PC-9 (cell line): Measurements from ENCODE around the gene GNLY. TPM values are rescaled to one million over a fixed set of nuclear protein-coding genes. Genes with fewer than 3 reads are reported as not detected.
A peak's percentile ranks its signal among the peaks of the same experiment; 100 is the strongest.

Experiments used
- BruUV-seq: library from RNA; stranded (reverse); fragments of 400-500 nt; replicated peaks from 2 replicates; lab custom pipeline; 2021; lab: Mats Ljungman, UMichigan
- CTCF ChIA-PET: fragments of 300-600 bp; sonication (Branson Sonifier 250); formaldehyde crosslinking; loops from one replicate; lab custom pipeline; 2022; ENCODE audit warnings: antibody characterized with exemption; lab: Charles Lee
- POLR2A ChIA-PET: fragments of 300-600 bp; sonication (Branson Sonifier 250); formaldehyde crosslinking; loops from one replicate; lab custom pipeline; 2022; ENCODE audit warnings: antibody characterized with exemption; ENCODE audit not compliant: unreplicated experiment; lab: Charles Lee
- DNase-seq, 2 experiments: peaks; one replicate each; pipeline versions ENCODE4 v3.0.0 to v3.0.0-alpha.2; 2015 to 2022; ENCODE audit warnings: mixed read lengths in 1 of 2
- H2AFZ ChIP-seq: fragments of 200-600 bp; sonication (generic); 2 replicates; pipeline ENCODE4 v1.8.1; 2017; ENCODE audit warnings: antibody characterized with exemption
- H3F3A ChIP-seq: fragments of 200-600 bp; sonication (generic); 2 replicates; pipeline ENCODE4 v1.8.1; 2017; ENCODE audit warnings: antibody characterized with exemption, mild to moderate bottlenecking, low read depth; ENCODE audit not compliant: insufficient read depth
- H3K27ac ChIP-seq: fragments of 200-600 bp; sonication (generic); 2 replicates; pipeline ENCODE4 v1.6.1; 2016; ENCODE audit warnings: mixed run types
- H3K27me3 ChIP-seq: fragments of 200-600 bp; sonication (generic); 2 replicates; pipeline ENCODE4 v1.6.1; 2016; ENCODE audit warnings: low read depth, mixed run types; ENCODE audit not compliant: insufficient read depth
- H3K36me3 ChIP-seq: fragments of 200-600 bp; sonication (generic); 2 replicates; pipeline ENCODE4 v1.6.1; 2016; ENCODE audit warnings: low read depth, mixed run types
- H3K4me1 ChIP-seq: fragments of 200-600 bp; sonication (generic); replicated peaks from 2 replicates; pipeline ENCODE4 v1.6.1; 2016; ENCODE audit warnings: mixed run types; ENCODE audit not compliant: insufficient read depth
- H3K4me2 ChIP-seq: fragments of 200-600 bp; sonication (generic); 2 replicates; pipeline ENCODE4 v1.6.1; 2017; ENCODE audit warnings: mixed run types
- H3K4me3 ChIP-seq: fragments of 200-600 bp; sonication (generic); 2 replicates; pipeline ENCODE4 v1.6.1; 2016; ENCODE audit warnings: mixed run types
- H3K79me2 ChIP-seq: fragments of 200-600 bp; sonication (generic); 2 replicates; pipeline ENCODE4 v1.6.1; 2017; ENCODE audit warnings: low read depth, mixed run types
- H3K9me2 ChIP-seq: fragments of 200-600 bp; sonication (generic); 2 replicates; pipeline ENCODE4 v1.8.1; 2017; ENCODE audit warnings: mild to moderate bottlenecking; ENCODE audit not compliant: insufficient read depth
- H3K9me3 ChIP-seq: fragments of 200-600 bp; sonication (generic); 2 replicates; pipeline ENCODE4 v1.8.1; 2016; ENCODE audit warnings: low read depth; ENCODE audit not compliant: insufficient read depth
- H4K20me1 ChIP-seq: fragments of 200-600 bp; sonication (generic); 2 replicates; pipeline ENCODE4 v1.8.1; 2017; ENCODE audit not compliant: insufficient read depth
- CTCF ChIP-seq: fragments of 200-600 bp; sonication (generic); conservative IDR thresholded peaks from 2 replicates; pipeline ENCODE4 v1.6.1; 2017; ENCODE audit warnings: mixed run types, antibody characterized with exemption, mild to moderate bottlenecking, moderate library complexity
- EZH2 ChIP-seq: fragments of 200-600 bp; sonication (generic); IDR thresholded peaks from 2 replicates; pipeline ENCODE4 v1.8.0; 2017; ENCODE audit warnings: antibody characterized with exemption, low read depth
- intact Hi-C: fragments of 100-400 bp; cut with micrococcal nuclease; formaldehyde crosslinking; loops from one replicate; pipeline ENCODE4 v1.10.0; 2022; ENCODE audit not compliant: unreplicated experiment
- total RNA-seq: library from RNA; stranded (reverse); gene quantifications from 2 replicates; pipeline ENCODE4 v1.2.3, GENCODE V29; 2021

The GNLY gene
- total RNA-seq, 1 experiment from 2014 or later: not detected

- CTCF ChIA-PET: interaction anchor here (0.6 kb wide), 1 partner anchor 167 kb away, joined by 9 read pairs; no protein-coding TSS in a partner anchor
- peaks cover 44% of the 10 kb centered on the region for H3F3A ChIP-seq
- H3K9me3 ChIP-seq: no peaks in the 10 kb centered on the region
- intact Hi-C loops: no loop called here
- H3K4me3 ChIP-seq: no peak overlapping the region
- BruUV-seq: no TSS peak
- no peaks in the 10 kb centered on the region for H3K79me2 ChIP-seq
- no peaks in the 10 kb centered on the region for H3K27me3 ChIP-seq
- H3K27ac ChIP-seq: peak overlapping the region; percentile 72
- no peak overlapping the region for H2AFZ ChIP-seq
- H3K36me3 ChIP-seq: peaks cover 42% of the 10 kb centered on the region
- no peak for DNase-seq
- TF ChIP-seq CTCF: no peak
- no peak for TF ChIP-seq EZH2
- no peaks in the 10 kb centered on the region for H3K9me2 ChIP-seq
- no peaks in the 10 kb centered on the region for H4K20me1 ChIP-seq
- H3K4me1 ChIP-seq: peaks cover 27% of the 10 kb centered on the region
- POLR2A ChIA-PET: no interaction called here
- H3K4me2 ChIP-seq: no peak overlapping the region; the same call in 1 of the 2 replicates
Measured at GRCh38 chr2:85647823-85648526, 46.2 kb upstream of the GNLY start.

GRCh38 chr2:85648619-85649018, 45.5 kb upstream of the GNLY start:
- H3K79me2 ChIP-seq: no peaks in the 10 kb centered on the region
- no TSS peak for BruUV-seq
- CTCF ChIA-PET: interaction anchor here (0.6 kb wide), 1 partner anchor 167 kb away, joined by 9 read pairs; no protein-coding TSS in a partner anchor
- peak overlapping the region; percentile 72 for H3K27ac ChIP-seq
- no peaks in the 10 kb centered on the region for H3K27me3 ChIP-seq
- no peaks in the 10 kb centered on the region for H4K20me1 ChIP-seq
- peaks cover 41% of the 10 kb centered on the region for H3K36me3 ChIP-seq
- H2AFZ ChIP-seq: no peak overlapping the region
- peak overlapping the region; percentile 50 for H3K4me2 ChIP-seq
- TF ChIP-seq CTCF: peak; percentile 67
- TF ChIP-seq EZH2: no peak
- no peaks in the 10 kb centered on the region for H3K9me3 ChIP-seq
- DNase-seq: peak in 1 of 2 experiments; percentile 36
- POLR2A ChIA-PET: no interaction called here
- H3K4me3 ChIP-seq: no peak overlapping the region
- intact Hi-C loops: no loop called here
- H3K4me1 ChIP-seq: peaks cover 27% of the 10 kb centered on the region
- peaks cover 48% of the 10 kb centered on the region for H3F3A ChIP-seq
- H3K9me2 ChIP-seq: no peaks in the 10 kb centered on the region

- no peaks in the 10 kb centered on the region for H4K20me1 ChIP-seq
- BruUV-seq: no TSS peak
- H2AFZ ChIP-seq: no peak overlapping the region
- H3K36me3 ChIP-seq: peaks cover 34% of the 10 kb centered on the region
- ChIA-PET CTCF (no interaction called here), POLR2A (no interaction called here)
- no peaks in the 10 kb centered on the region for H3K9me3 ChIP-seq
- no peaks in the 10 kb centered on the region for H3K9me2 ChIP-seq
- H3K27me3 ChIP-seq: no peaks in the 10 kb centered on the region
- H3K4me2 ChIP-seq: peak overlapping the region; percentile 50
- intact Hi-C loops: no loop called here
- DNase-seq: peak in 1 of 2 experiments; percentile 89
- H3K4me3 ChIP-seq: 0 out of 2 replicates have a peak overlapping the region, but pooled peaks have one; percentile 16
- no peaks in the 10 kb centered on the region for H3K79me2 ChIP-seq
- peaks cover 57% of the 10 kb centered on the region for H3F3A ChIP-seq
- H3K27ac ChIP-seq: peak overlapping the region; percentile 72
- peaks cover 27% of the 10 kb centered on the region for H3K4me1 ChIP-seq
- TF ChIP-seq CTCF: no peak
- no peak for TF ChIP-seq EZH2
Measured at GRCh38 chr2:85649201-85650190, 44.7 kb upstream of the GNLY start.
